ENCODE data around the gene TGFBR1.

- TF ChIP-seq CTCF (IDR thresholded peaks at IDR 0.05): no peak
- no peak for TF ChIP-seq ZFX (IDR thresholded peaks at IDR 0.05; ENCODE audit: borderline replicate concordance)
Observed at GRCh38 chr9:99178912-99179872, 74.3 kb downstream of the TGFBR1 start.
